Ascending aorta (tissue), 2 donors: ENCODE results near the gene SNX33. TPM values are rescaled to one million over a fixed set of nuclear protein-coding genes. Genes with fewer than 3 reads are reported as not detected.
A peak's percentile ranks its signal among the peaks of the same experiment; 100 is the strongest.

Source experiments
- DNase-seq, 2 donors: peaks; one replicate each; pipeline ENCODE4 v3.0.0-alpha.2; 2019; ENCODE audit warnings: low spot score in 2 of 2
- H3K27ac ChIP-seq, 2 donors: fragments of 200-600 bp; sonication (generic); one replicate each; pipeline ENCODE4 v1.5.1; 2016 to 2017; ENCODE audit warnings: mild to moderate bottlenecking in 1 of 2
- H3K27me3 ChIP-seq: fragments of 200-600 bp; sonication (generic); one replicate; pipeline ENCODE4 v1.5.1; 2017
- H3K36me3 ChIP-seq, 2 donors: fragments of 200-600 bp; sonication (generic); one replicate each; pipeline ENCODE4 v1.5.1; 2016
- H3K4me1 ChIP-seq, 2 donors: fragments of 200-600 bp; sonication (generic); one replicate each; pipeline ENCODE4 v1.5.1; 2016 to 2017; ENCODE audit warnings: mild to moderate bottlenecking in 1 of 2
- H3K4me3 ChIP-seq, 2 donors: fragments of 200-600 bp; sonication (generic); one replicate each; pipeline ENCODE4 v1.5.1; 2016 to 2017; ENCODE audit warnings: mild to moderate bottlenecking in 1 of 2
- H3K9me3 ChIP-seq, 2 donors: fragments of 200-600 bp; sonication (generic); one replicate each; pipeline ENCODE4 v1.5.1; 2016
- intact Hi-C: fragments of 100-400 bp; cut with DNase I; formaldehyde crosslinking; loops from one replicate; pipeline ENCODE4 v1.15.1; 2023
- total RNA-seq: library from RNA; depleted of rRNA; stranded (reverse); fragments of >200 nt; gene quantifications from one replicate; pipeline ENCODE4 v1.1.0, GENCODE V29; 2016
- TF ChIP-seq, protein P1 (sequence below), 3 experiments: fragments of 200-600 bp in 2 of 3; fragments of 450-650 bp in 1 of 3; sonication (generic) in 2 of 3; IDR thresholded peaks; one replicate each; pipeline ENCODE4 v1.5.1; 2016 to 2019; ENCODE audit warnings: antibody characterized with exemption in 3 of 3, mild to moderate bottlenecking in 1 of 3, moderate library complexity in 1 of 3

Gene SNX33
- total RNA-seq, 1 donor from 2014 or later, result 53.5 TPM

DNA sequence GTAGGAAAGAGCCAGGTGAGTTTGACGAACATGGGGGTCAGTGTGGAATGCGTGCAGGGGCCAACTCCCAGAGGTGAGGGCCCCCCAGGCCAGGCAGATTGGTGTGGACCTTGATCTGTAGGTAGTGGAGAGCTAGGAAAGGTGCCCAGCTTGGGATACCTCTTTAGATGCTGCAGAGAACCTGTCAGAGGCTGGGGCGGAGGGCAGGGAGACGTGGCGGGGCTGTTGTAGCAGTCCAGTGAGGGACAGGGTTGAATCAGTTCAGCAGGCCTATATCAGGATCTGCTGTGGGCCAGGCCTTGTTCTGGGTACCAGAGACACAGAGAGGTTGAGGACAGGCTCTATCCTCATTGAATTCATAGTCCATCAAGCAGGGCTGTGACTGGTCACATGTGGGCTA lies 8.6 kb downstream of the SNX33 start:
- TF ChIP-seq, protein P1, sequence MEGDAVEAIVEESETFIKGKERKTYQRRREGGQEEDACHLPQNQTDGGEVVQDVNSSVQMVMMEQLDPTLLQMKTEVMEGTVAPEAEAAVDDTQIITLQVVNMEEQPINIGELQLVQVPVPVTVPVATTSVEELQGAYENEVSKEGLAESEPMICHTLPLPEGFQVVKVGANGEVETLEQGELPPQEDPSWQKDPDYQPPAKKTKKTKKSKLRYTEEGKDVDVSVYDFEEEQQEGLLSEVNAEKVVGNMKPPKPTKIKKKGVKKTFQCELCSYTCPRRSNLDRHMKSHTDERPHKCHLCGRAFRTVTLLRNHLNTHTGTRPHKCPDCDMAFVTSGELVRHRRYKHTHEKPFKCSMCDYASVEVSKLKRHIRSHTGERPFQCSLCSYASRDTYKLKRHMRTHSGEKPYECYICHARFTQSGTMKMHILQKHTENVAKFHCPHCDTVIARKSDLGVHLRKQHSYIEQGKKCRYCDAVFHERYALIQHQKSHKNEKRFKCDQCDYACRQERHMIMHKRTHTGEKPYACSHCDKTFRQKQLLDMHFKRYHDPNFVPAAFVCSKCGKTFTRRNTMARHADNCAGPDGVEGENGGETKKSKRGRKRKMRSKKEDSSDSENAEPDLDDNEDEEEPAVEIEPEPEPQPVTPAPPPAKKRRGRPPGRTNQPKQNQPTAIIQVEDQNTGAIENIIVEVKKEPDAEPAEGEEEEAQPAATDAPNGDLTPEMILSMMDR (IDR thresholded peaks at IDR 0.05), result no peak
- Histone ChIP-seq H3K27ac (peak overlapping the region; percentile 34 to 60), H3K27me3 (no peaks in the 10 kb centered on the region), H3K4me3 (no peak overlapping the region), H3K4me1 (peaks cover 43 to 68% of the 10 kb centered on the region in 2 donors), H3K9me3 (no peaks in the 10 kb centered on the region), H3K36me3 (peaks cover 15 to 39% of the 10 kb centered on the region in 2 donors)
- intact Hi-C loops, result no loop called here
- no peak for DNase-seq

DNA sequence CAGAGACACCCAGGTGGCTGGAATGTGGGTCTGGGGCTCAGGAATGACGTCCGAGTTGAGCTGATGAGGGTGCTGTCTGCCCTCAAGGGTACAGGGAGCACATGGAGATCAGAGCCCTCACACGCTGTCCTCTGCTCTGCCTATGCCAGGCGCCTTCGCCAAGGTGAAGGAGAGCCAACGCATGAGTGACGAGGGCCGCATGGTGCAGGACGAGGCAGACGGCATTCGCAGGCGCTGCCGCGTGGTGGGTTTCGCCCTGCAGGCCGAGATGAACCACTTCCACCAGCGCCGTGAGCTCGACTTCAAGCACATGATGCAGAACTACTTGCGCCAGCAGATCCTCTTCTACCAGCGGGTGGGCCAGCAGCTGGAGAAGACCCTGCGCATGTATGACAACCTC lies 9.1 kb downstream of the SNX33 start:
- H3K4me1 ChIP-seq, result peaks cover 44 to 68% of the 10 kb centered on the region in 2 donors
- peak overlapping the region; percentile 60 to 97 for H3K27ac ChIP-seq

DNA sequence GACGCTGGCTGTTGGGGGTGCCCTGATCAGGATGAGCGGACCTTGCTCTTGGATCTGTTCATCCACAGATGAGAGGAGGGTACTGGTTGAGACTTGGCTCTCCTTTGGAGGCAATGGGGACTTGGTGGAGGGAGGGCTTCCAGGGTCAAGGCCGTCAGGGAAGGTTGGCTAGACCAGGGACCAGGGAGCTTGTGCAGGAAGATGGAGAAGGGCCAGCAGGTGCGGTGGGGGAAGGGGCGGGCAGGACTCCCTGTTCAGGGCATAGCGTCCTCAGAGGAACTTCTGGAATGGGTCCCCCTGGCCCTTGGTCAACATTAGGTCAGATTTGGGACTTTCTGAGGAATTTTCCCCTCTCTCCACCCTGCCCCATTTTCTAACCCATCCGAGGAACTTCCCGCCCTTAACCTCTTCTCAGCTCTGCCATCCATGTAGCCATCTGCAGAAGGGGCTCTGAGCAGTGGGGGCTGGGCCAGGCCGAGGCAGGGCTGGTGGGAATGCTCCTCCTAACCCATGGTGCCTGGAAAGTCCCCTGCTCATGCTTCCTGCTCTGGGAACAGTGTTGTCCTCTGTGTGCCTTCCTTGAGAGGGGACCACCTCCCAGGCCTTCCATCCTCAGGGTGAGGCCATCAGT lies 11.5 kb downstream of the SNX33 start:
- Histone ChIP-seq H3K27ac (peak overlapping the region; percentile 95 to 97), H3K4me3 (no peak overlapping the region), H3K27me3 (no peaks in the 10 kb centered on the region), H3K9me3 (no peaks in the 10 kb centered on the region), H3K36me3 (peaks cover 15 to 45% of the 10 kb centered on the region in 2 donors), H3K4me1 (peaks cover 26 to 53% of the 10 kb centered on the region in 2 donors)
- TF ChIP-seq, protein P1 (IDR thresholded peaks at IDR 0.05), result no peak
- intact Hi-C loops, result no loop called here
- DNase-seq, result no peak

More for the DNA sequence above, 9.1 kb downstream of the SNX33 start:
- Histone ChIP-seq H3K36me3 (peaks cover 15 to 39% of the 10 kb centered on the region in 2 donors), H3K27me3 (no peaks in the 10 kb centered on the region), H3K4me3 (no peak overlapping the region), H3K9me3 (no peaks in the 10 kb centered on the region)
- TF ChIP-seq, protein P1 (IDR thresholded peaks at IDR 0.05), result no peak
- no peak for DNase-seq
- intact Hi-C loops, result no loop called here

DNA sequence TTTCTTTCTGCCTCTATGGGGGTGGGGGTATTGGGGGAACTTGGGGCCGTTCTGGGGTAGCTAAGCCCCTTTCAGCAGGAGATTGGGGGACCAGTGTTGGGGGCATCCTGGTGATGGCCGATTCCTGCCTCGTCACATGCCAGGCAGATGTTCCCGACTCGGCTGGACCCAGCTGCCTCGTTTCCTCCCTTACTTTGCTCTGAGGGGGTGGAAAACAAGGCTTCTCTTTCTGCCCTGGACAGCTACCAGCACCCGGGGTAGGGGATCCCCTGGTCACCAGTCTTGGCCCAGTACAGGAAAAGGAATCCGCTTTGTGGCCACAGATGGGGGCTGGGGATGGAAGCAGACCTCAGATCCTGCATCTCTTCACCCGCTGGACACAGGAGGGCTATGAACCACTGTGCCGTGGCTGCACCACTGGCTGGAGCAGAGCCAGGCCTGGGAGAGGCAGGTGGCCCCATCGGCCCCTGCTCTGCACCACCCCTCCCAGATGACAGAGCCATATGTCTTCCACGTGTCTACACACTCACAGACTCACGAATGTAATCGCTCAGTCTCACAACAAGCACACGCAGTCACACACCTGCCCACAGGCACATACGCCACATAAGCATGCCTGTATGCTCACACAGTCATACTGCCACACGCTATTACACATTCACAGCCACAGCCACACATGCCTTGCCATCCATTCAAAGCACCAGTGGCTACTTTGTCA lies 12.4 kb downstream of the SNX33 start:
- no peaks in the 10 kb centered on the region for H3K27me3 ChIP-seq
- peaks cover 15 to 45% of the 10 kb centered on the region in 2 donors for H3K36me3 ChIP-seq
- H3K9me3 ChIP-seq, result no peaks in the 10 kb centered on the region
- TF ChIP-seq, protein P1 (IDR thresholded peaks at IDR 0.05), result no peak
- no peak for DNase-seq
- H3K27ac ChIP-seq, result peak overlapping the region; percentile 95 to 97
- H3K4me1 ChIP-seq, result peaks cover 19 to 45% of the 10 kb centered on the region in 2 donors
- intact Hi-C loops, result loop anchor here (2.0 kb wide), 1 partner anchor 13 kb away; the partner anchor contains the start of gene SNX33
- H3K4me3 ChIP-seq, result no peak overlapping the region

DNA sequence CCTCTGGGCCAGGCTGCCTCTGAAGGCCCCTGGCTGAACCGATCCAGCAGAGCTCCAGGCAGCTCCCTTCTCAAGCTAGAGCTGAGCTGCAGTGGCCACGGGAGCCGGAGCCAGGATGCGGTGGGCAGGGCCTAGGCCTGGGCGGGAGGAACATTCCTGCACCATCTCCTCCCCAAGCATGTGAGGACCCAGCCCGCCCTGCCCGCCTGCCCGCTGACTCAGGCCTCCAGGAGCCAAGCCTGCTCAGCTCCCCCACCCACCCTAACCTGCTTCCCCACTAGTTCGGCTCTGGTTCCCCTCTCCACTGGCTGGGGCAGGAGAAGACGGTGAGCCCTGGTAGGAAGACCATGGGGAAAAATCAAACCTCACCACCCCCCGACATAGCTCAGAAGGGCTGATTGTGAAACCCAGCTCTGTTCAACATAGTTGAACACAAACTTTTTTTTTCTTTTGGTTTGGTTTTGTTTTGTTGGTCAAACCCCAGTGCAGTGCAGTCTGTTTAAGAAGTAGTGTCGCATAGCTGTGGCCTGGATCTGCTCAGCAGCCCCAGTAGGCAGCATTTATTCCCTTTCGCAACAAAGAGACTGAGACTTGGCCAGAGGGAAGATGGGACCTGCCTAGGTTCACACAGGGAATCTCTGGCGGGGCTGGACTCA lies 13.5 kb downstream of the SNX33 start:
- intact Hi-C loops, result loop anchor here (1.0 to 2.0 kb wide), 2 partner anchors 14 to 21 kb away; partner anchors contain the start of genes IMP3 and SNX33
- no peaks in the 10 kb centered on the region for H3K27me3 ChIP-seq
- H3K4me1 ChIP-seq, result peaks cover 16 to 51% of the 10 kb centered on the region in 2 donors
- peak overlapping the region in 1 of 2 donors; percentile 42 for H3K4me3 ChIP-seq
- peak; percentile 66 to 96 for DNase-seq
- TF ChIP-seq, protein P1 (IDR thresholded peaks at IDR 0.05), result no peak
- no peaks in the 10 kb centered on the region for H3K9me3 ChIP-seq
- peak overlapping the region; percentile 95 to 97 for H3K27ac ChIP-seq
- H3K36me3 ChIP-seq, result peaks cover 15 to 42% of the 10 kb centered on the region in 2 donors
